Ovary (tissue), 9 donors: ENCODE measurements around the gene SNX30. TPM values are rescaled to one million over a fixed set of nuclear protein-coding genes. Genes with fewer than 3 reads are reported as not detected.

Experiments
- DNase-seq, 5 donors: peaks; one replicate each; pipeline ENCODE4 v3.0.0-alpha.2; 2019 to 2020
- H3K27ac ChIP-seq, 2 donors: fragments of 200-600 bp; one replicate each; pipeline versions ENCODE4 v1.5.1 to v1.8.0; 2019 to 2022
- H3K27me3 ChIP-seq: fragments of 200-600 bp; one replicate; pipeline ENCODE4 v1.8.0; 2022
- H3K36me3 ChIP-seq: fragments of 200-600 bp; sonication (generic); one replicate; pipeline ENCODE4 v1.5.1; 2019
- H3K4me1 ChIP-seq: one replicate; pipeline ENCODE4 v1.8.1; 2013; ENCODE audit warnings: mild to moderate bottlenecking, moderate library complexity; ENCODE audit not compliant: insufficient read depth
- H3K4me3 ChIP-seq: fragments of 200-600 bp; sonication (generic); one replicate; pipeline ENCODE4 v1.5.1; 2017
- H3K9me3 ChIP-seq, 2 donors: fragments of 200-600 bp in 1 of 2; sonication (generic) in 1 of 2; one replicate each; pipeline versions ENCODE4 v1.5.1 to v1.8.1; 2013 to 2019; ENCODE audit warnings: mild to moderate bottlenecking in 1 of 2, moderate library complexity in 1 of 2
- CTCF ChIP-seq, 3 donors: fragments of 450-650 bp in 2 of 3; fragments of 200-600 bp in 1 of 3; IDR thresholded peaks; one replicate each; pipeline versions ENCODE4 v1.5.1 to v1.8.0; 2016 to 2022; ENCODE audit warnings: antibody characterized with exemption in 3 of 3, mild to moderate bottlenecking in 1 of 3
- EP300 ChIP-seq: sonication (generic); formaldehyde crosslinking; IDR thresholded peaks from one replicate; pipeline ENCODE4 v1.6.1; 2017; ENCODE audit warnings: antibody characterized with exemption
- POLR2A ChIP-seq: fragments of 450-650 bp; IDR thresholded peaks from one replicate; pipeline ENCODE4 v1.6.1; 2017; ENCODE audit warnings: antibody characterized with exemption, mild to moderate bottlenecking, moderate library complexity
- WGBS, 3 donors: extraction: QIAGEN DNeasy Blood & Tissue Kit in 1 of 3; methylation state at CpG; one replicate each; pipeline versions ENCODE4 v1.1.5 to v1.1.7; 2013 to 2017; 5-methylcytosine and 5-hydroxymethylcytosine counted together
- intact Hi-C, 4 donors: fragments of 100-400 bp; cut with DNase I; formaldehyde crosslinking; loops; one replicate each; pipeline versions ENCODE4 v1.11.0 to v1.15.1; 2022 to 2023
- polyA plus RNA-seq, 2 donors: library from polyadenylated mRNA; stranded (reverse); fragments of 200-250 nt in 1 of 2; fragments of 350-450 nt in 1 of 2; fragmentation: Illumina TruSeq in 1 of 2; extraction: RNeasy Lipid Tissue Mini Kit (QIAGEN cat#74804) in 1 of 2; gene quantifications; one replicate each; pipeline ENCODE4 v1.2.3, GENCODE V29; 2013 to 2014
- total RNA-seq, 7 donors: library from RNA; depleted of rRNA in 2 of 7; stranded (reverse); fragments of >200 nt in 2 of 7; fragmentation: NEBNext Ultra II Directional in 3 of 7; extraction: Animal tissue kit (Norgen Biotek cat#: 25700) in 3 of 7; gene quantifications; one replicate each; pipeline versions ENCODE4 v1.1.0 to v1.2.4, GENCODE V29; 2016 to 2023
- donor health status: DM: no; HTN: no; CAD: no; lungs with moderate emphysema.
- donor health status: DM: no; HTN: no; CAD: no.
- donor health status: Bipolar disorder and iron deficiency.
- donor health status: DM: yes; HTN: yes; CAD: no.
- donor health status: DM: no; HTN: no; CAD: no.
- donor health status: DM: yes; HTN: yes; CAD: no.

Gene SNX30
- total and polyA plus RNA-seq, 9 donors, result 4.3 to 11.8 (median 8.8) TPM

- H3K4me3 ChIP-seq, result no peak overlapping the region
- H3K4me1 ChIP-seq, result no peaks in the 10 kb centered on the region
- intact Hi-C loops, result no loop called here
- WGBS, 3 donors, result 92 to 95% (median 94%) methylated on average over 6 of the region's 6 CpGs
- no peaks in the 10 kb centered on the region for H3K9me3 ChIP-seq
- DNase-seq, result no peak
- TF ChIP-seq POLR2A (no peak), EP300 (no peak)
- no peaks in the 10 kb centered on the region for H3K36me3 ChIP-seq
- no peak overlapping the region for H3K27ac ChIP-seq
- H3K27me3 ChIP-seq, result no peaks in the 10 kb centered on the region
These were observed 107.4 kb downstream of the SNX30 start for GRCh38 chr9:112858005-112858404.

- TF ChIP-seq CTCF (IDR thresholded peaks at IDR 0.05), result no peak
- TF ChIP-seq POLR2A, result no peak
- no peak for TF ChIP-seq EP300
- intact Hi-C loops, result no loop called here
- WGBS, 3 donors, result 66 to 70% (median 67%) methylated on average over 6 of the region's 6 CpGs
These were observed 108.1 kb downstream of the SNX30 start for GRCh38 chr9:112858625-112859147.

GRCh38 chr9:112860451-112860850 lies 109.9 kb downstream of the SNX30 start:
- Histone ChIP-seq H3K4me3 (no peak overlapping the region), H3K9me3 (no peaks in the 10 kb centered on the region), H3K27me3 (no peaks in the 10 kb centered on the region), H3K27ac (no peak overlapping the region), H3K4me1 (no peaks in the 10 kb centered on the region), H3K36me3 (no peaks in the 10 kb centered on the region)
- TF ChIP-seq POLR2A (no peak), CTCF (IDR thresholded peaks at IDR 0.05) (no peak), EP300 (no peak)
- 86 to 95% (median 92%) methylated on average over 1 of the region's 1 CpG for WGBS, 3 donors
- no peak for DNase-seq
- intact Hi-C loops, result no loop called here

More at GRCh38 chr9:112858625-112859147, 108.1 kb downstream of the SNX30 start:
- Histone ChIP-seq H3K27ac (no peak overlapping the region), H3K27me3 (no peaks in the 10 kb centered on the region), H3K9me3 (no peaks in the 10 kb centered on the region), H3K36me3 (no peaks in the 10 kb centered on the region), H3K4me3 (no peak overlapping the region), H3K4me1 (no peaks in the 10 kb centered on the region)
- DNase-seq, result no peak

GRCh38 chr9:112861155-112861554 lies 110.6 kb downstream of the SNX30 start:
- Histone ChIP-seq H3K4me1 (no peaks in the 10 kb centered on the region), H3K4me3 (no peak overlapping the region), H3K27ac (no peak overlapping the region), H3K9me3 (no peaks in the 10 kb centered on the region), H3K36me3 (no peaks in the 10 kb centered on the region), H3K27me3 (no peaks in the 10 kb centered on the region)
- TF ChIP-seq CTCF (IDR thresholded peaks at IDR 0.05) (no peak), POLR2A (no peak), EP300 (no peak)
- WGBS, 3 donors, result 53 to 65% (median 57%) methylated on average over 3 of the region's 3 CpGs
- intact Hi-C loops, result no loop called here
- no peak for DNase-seq

GRCh38 chr9:112861638-112862555 lies 111.3 kb downstream of the SNX30 start:
- no peak overlapping the region for H3K4me3 ChIP-seq
- no peak for DNase-seq
- H3K27me3 ChIP-seq, result no peaks in the 10 kb centered on the region
- H3K4me1 ChIP-seq, result no peaks in the 10 kb centered on the region
- 58 to 63% (median 60%) methylated on average over 19 of the region's 19 CpGs for WGBS, 3 donors
- H3K36me3 ChIP-seq, result no peaks in the 10 kb centered on the region
- intact Hi-C loops, result no loop called here
- no peaks in the 10 kb centered on the region for H3K9me3 ChIP-seq
- TF ChIP-seq POLR2A, result no peak
- no peak for TF ChIP-seq CTCF (IDR thresholded peaks at IDR 0.05)
- no peak for TF ChIP-seq EP300
- no peak overlapping the region for H3K27ac ChIP-seq
